Uterus (tissue), 2 donors: ENCODE results near the gene LTB4R2.

Source experiments
- POLR2A ChIP-seq, 2 donors: fragments of 450-650 bp; IDR thresholded peaks; one replicate each; pipeline ENCODE4 v1.6.1; 2016; ENCODE audit warnings: antibody characterized with exemption in 2 of 2, mild to moderate bottlenecking in 1 of 2, moderate library complexity in 1 of 2
- TF ChIP-seq, protein P1 (sequence below), 4 experiments: fragments of 200-600 bp in 2 of 4; fragments of 450-650 bp in 2 of 4; sonication (generic) in 2 of 4; IDR thresholded peaks; one replicate each; pipeline ENCODE4 v1.5.1; 2016 to 2019; ENCODE audit warnings: antibody characterized with exemption in 4 of 4, mild to moderate bottlenecking in 2 of 4, moderate library complexity in 1 of 4

DNA sequence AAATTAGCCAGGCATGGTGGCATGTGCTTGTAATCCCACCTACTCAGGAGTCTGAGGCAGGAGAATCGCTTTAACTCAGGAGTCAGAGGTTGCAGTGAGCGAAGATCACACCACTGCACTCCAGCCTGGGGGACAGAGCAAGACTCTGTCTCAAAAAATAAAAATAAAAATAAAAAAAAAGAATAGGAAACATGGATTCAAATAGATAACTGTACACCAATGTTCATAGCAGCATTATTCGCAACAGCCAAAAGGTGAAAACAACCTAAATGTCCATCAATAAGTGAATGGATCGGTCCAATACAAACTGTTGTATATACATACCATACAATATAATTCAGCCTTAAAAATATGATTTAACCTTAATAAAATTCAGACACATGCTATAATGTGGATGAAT is 32.9 kb downstream of the LTB4R2 start:
- TF ChIP-seq, protein P1, sequence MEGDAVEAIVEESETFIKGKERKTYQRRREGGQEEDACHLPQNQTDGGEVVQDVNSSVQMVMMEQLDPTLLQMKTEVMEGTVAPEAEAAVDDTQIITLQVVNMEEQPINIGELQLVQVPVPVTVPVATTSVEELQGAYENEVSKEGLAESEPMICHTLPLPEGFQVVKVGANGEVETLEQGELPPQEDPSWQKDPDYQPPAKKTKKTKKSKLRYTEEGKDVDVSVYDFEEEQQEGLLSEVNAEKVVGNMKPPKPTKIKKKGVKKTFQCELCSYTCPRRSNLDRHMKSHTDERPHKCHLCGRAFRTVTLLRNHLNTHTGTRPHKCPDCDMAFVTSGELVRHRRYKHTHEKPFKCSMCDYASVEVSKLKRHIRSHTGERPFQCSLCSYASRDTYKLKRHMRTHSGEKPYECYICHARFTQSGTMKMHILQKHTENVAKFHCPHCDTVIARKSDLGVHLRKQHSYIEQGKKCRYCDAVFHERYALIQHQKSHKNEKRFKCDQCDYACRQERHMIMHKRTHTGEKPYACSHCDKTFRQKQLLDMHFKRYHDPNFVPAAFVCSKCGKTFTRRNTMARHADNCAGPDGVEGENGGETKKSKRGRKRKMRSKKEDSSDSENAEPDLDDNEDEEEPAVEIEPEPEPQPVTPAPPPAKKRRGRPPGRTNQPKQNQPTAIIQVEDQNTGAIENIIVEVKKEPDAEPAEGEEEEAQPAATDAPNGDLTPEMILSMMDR (IDR thresholded peaks at IDR 0.05) = no peak
- TF ChIP-seq POLR2A (IDR thresholded peaks at IDR 0.05) = no peak
